GM13977 (cell line): Measurements from ENCODE around the gene BCAS3.

Experiments used
- DNase-seq: peaks from one replicate; pipeline ENCODE4 v3.0.0; 2012; ENCODE audit warnings: low spot score
- in situ Hi-C: fragments of 300-500 bp; cut with MboI; formaldehyde crosslinking; loops from one replicate; pipeline ENCODE4 v1.12.0; 2022; ENCODE audit warnings: low sequenced_read_pairs, low pct_unique_long_range_greater_than_20kb, mixed read lengths, inconsistent platforms; ENCODE audit not compliant: unreplicated experiment
- TF ChIP-seq, protein P1 (sequence below): IDR thresholded peaks from 2 replicates; pipeline ENCODE4 v1.5.1; 2012; ENCODE audit warnings: mild to moderate bottlenecking, control low read depth; ENCODE audit not compliant: insufficient read depth; ENCODE audit errors: extremely low read depth, missing control alignments

The BCAS3 gene

DNA sequence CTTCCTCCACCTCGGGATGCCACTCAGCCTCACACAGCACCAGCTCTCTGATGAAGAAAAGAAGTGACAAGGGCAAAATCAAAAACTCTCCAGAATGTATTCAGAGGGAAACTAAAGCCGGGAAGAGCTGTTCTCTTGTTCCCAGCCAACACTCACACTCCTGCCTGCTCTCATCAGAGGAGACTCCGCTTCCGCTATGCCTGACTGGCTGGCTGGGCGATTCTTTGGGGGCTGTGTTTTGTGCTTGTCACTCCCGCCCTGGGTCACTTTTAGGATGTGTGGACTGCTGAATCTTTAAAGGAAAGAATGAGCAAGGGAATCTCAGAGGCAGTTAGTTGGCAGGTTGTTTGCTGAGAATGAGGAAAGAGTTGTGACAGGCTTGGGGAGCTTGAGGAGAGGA, 667.4 kb downstream of the BCAS3 start:
- DNase-seq, result no peak
- in situ Hi-C loops, result no loop called here
- TF ChIP-seq, protein P1, sequence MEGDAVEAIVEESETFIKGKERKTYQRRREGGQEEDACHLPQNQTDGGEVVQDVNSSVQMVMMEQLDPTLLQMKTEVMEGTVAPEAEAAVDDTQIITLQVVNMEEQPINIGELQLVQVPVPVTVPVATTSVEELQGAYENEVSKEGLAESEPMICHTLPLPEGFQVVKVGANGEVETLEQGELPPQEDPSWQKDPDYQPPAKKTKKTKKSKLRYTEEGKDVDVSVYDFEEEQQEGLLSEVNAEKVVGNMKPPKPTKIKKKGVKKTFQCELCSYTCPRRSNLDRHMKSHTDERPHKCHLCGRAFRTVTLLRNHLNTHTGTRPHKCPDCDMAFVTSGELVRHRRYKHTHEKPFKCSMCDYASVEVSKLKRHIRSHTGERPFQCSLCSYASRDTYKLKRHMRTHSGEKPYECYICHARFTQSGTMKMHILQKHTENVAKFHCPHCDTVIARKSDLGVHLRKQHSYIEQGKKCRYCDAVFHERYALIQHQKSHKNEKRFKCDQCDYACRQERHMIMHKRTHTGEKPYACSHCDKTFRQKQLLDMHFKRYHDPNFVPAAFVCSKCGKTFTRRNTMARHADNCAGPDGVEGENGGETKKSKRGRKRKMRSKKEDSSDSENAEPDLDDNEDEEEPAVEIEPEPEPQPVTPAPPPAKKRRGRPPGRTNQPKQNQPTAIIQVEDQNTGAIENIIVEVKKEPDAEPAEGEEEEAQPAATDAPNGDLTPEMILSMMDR, result no peak

DNA sequence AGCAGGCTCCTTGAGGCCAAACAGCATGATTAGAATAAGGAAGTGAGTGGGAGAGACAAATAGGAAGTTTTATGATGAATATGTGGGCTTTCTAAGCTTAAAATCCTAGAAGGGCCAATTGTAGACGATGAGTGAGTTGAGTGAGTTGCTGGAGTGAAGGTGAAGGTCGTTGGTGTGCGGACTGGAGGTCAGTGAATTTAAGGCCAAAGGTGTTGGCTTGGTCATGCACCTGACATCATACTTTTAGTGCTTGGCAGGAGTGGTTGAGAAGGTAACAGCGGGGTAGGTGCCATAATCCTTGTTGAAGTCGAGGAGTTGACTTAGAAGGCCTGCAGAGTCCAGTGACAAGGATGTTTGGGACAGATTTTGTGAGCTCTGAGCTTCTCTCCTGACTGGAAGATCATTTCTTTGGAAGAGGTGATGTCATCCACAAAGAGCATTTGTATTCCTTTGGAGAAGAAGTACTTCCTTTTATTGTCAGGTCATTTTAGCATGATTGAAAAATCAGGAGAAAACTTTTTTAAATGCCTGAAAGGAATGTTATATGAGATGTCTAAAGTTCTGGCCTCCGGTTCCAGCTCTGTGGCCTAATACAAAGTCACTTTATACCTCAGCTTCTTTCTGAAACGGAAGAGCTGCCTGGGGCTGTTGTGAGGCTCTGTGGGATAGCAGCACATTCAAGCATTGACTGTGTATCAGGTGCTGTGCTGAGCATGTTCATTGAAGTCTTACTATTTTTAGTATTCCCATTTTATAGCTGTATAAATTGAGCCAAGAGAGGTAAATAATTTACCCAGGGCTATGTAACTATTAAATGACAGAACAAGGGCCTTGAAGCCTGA, 668.4 kb downstream of the BCAS3 start:
- in situ Hi-C loops, result no loop called here
- no peak for DNase-seq
- TF ChIP-seq, protein P1, result no peak

DNA sequence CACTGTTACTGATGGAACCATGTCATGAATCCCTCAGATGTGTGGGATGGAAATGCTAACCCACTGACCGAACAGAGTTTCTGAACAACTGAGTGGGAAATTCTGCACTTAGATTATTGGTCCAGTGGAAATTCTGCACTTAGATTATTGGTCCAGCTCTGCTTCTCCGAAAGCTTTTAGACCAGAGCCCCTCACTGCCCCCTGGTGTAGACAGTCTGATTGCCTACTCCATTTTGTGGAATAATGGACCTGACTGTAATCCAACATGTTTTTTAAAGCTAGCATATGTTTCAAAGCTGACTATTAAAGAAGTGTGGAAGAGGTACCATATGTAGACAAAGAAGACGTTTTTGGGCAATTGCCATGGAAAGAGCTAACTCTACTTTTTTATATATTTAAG, 671.7 kb downstream of the BCAS3 start:
- in situ Hi-C loops, result no loop called here
- TF ChIP-seq, protein P1, result no peak
- no peak for DNase-seq

DNA sequence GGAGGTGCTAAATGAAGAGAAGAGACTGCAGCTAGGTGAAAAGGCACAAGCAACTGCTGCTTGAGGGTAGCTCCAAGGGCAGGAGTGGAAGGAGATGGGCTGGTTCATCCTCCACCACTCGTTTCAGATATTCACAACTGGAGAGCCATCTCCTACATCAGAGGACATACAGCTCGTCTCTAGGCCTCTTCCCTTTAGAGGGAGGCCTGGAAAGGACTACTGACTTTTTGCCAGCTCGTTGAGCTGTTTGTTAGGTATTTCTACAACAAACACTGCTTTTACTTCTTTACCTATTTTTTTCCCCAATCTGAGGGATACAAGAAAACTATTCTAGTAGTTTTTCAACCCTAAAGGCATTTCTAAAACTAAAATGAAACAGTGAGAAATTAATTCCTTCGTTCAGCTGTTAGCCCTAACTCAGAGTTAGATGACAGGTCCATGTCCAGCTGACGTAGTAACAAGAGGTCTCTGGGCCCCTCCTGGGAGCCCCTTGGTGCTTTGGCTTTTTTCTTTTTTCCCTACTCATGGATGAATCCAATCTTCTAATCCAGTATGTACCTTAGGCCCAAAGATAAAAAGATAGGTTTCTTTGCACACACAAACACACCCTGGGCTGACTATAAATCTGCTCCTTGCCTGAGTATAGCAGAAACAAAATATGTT, 674.2 kb downstream of the BCAS3 start:
- in situ Hi-C loops, result no loop called here
- no peak for DNase-seq

DNA sequence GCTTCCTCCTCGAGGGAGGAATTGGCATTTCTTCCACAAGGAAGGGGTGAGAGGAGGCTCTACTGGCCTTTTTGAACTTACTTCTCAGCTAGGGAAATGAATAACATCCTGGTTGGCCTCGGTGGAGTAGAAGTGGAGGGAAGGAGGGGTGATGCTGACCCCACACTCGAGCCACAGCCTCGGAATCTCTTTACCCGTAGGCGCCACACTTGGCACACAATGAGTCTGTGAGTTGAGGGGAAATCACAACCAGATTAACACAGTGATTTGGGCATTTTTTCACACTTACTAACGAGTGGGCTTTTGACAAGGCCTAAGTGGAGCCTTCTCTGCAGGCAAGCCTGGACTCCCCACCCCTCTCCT, 674.7 kb downstream of the BCAS3 start:
- in situ Hi-C loops, result no loop called here

More for the DNA sequence above, 674.2 kb downstream of the BCAS3 start:
- TF ChIP-seq, protein P1, result no peak

DNA sequence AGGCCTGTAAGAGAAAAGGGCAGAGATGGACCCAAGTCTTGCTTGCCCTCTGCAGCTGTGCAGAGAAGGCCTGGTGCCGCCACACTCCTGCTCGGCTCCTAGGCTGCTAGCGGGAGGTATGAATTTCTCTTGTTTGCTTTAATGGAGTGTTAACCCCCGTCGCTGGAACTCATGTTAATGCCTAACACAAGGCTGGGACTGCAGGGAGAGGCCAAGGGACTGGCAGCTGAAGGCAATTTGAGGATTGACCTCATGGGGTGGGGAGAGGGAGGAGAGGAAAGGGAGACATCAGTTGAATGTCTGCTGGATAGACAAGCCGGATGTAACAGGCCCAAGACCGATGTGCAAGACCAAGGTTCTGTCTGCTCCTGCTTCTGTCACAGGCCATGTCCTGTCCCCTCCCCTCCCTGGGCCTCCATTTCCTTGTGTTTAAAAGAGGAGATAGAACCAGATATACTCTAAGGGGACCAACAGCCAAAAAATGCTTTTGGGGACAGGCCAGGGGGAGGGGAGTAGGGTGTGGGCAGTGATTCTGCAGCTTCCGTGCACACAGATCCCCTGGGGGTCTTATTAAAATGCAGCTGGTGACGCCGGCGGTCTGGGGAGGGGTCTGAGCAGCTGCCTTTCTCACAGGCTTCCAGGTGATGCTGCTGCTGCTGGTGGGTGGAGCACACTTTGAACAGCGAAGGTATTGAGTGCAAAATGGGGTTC, 675.3 kb downstream of the BCAS3 start:
- in situ Hi-C loops, result no loop called here
- TF ChIP-seq, protein P1, result no peak

More for the DNA sequence above, 674.7 kb downstream of the BCAS3 start:
- TF ChIP-seq, protein P1, result no peak
- DNase-seq, result no peak

More for the DNA sequence above, 675.3 kb downstream of the BCAS3 start:
- DNase-seq, result no peak
